ENCODE results near the gene FLII. TPM values are rescaled to one million over a fixed set of nuclear protein-coding genes. Genes with fewer than 3 reads are reported as not detected.

The FLII gene
- total RNA-seq, 1 experiment from 2014 or later, result 264 TPM

GRCh38 chr17:18248811-18249210 is 9.7 kb downstream of the FLII start:
- CTCF ChIA-PET, result interaction anchor here (0.5 to 1.3 kb wide), 3 partner anchors 72 to 119 kb away, joined by 3 to 5 read pairs (median 3); no protein-coding TSS in a partner anchor
- Histone ChIP-seq H3K9ac (ENCODE audit: low read length) (no peak overlapping the region), H4K20me1 (ENCODE audit: insufficient read depth) (peaks cover 6% of the 10 kb centered on the region; the same call in 1 of the 2 replicates), H3K79me2 (ENCODE audit: insufficient read depth, low read length) (no peaks in the 10 kb centered on the region), H3K4me2 (ENCODE audit: low read length) (no peak overlapping the region), H3K27me3 (ENCODE audit: insufficient read depth, low read length) (no peaks in the 10 kb centered on the region), H2AFZ (ENCODE audit: low read depth, low read length, poor library complexity, severe bottlenecking) (no peak overlapping the region), H3K36me3 (ENCODE audit: control insufficient read depth in 1 of 2, insufficient read depth in 2 of 2, low read length in 2 of 2) (peaks cover 20 to 53% of the 10 kb centered on the region in 2 experiments), H3K27ac (ENCODE audit: low read depth, low read length) (peak overlapping the region; percentile 19; the same call in 1 of the 2 replicates), H3K4me3 (replicated peaks in 1 of 2; ENCODE audit: low read depth in 1 of 2, low read length in 2 of 2) (no peak overlapping the region), H3K9me3 (ENCODE audit: control insufficient read depth in 1 of 2, insufficient read depth in 1 of 2, low read depth in 1 of 2, low read length in 2 of 2) (no peaks in the 10 kb centered on the region), H3K9me2 (ENCODE audit: insufficient read depth) (no peaks in the 10 kb centered on the region), H3K4me1 (ENCODE audit: control insufficient read depth in 1 of 2, insufficient read depth in 2 of 2, low read length in 2 of 2) (peaks cover 0 to 12% of the 10 kb centered on the region in 2 experiments; a peak in 2 of 4 replicates)
- RAD21 ChIA-PET (ENCODE audit: low non-redundant PET in 1 of 2, low total read pairs in 2 of 2, uncharacterized antibody in 2 of 2, unreplicated experiment in 2 of 2), result no interaction called here
- ATAC-seq (no peak), DNase-seq (ENCODE audit: low read depth, low spot score) (no peak)
- TF ChIP-seq POLR2AphosphoS5 (IDR thresholded peaks at IDR 0.05; ENCODE audit: low read depth, low read length), result no peak
- no peak for TF ChIP-seq ZNF274 (IDR thresholded peaks at IDR 0.05; ENCODE audit: low read depth, low read length)
- no peak for TF ChIP-seq SP1 (IDR thresholded peaks at IDR 0.05; ENCODE audit: low read depth)
- TF ChIP-seq EGR1 (IDR thresholded peaks at IDR 0.05; ENCODE audit: low read depth), result no peak
- no peak for TF ChIP-seq ATF3 (IDR thresholded peaks at IDR 0.05)
- TF ChIP-seq MAX (IDR thresholded peaks at IDR 0.05), result no peak
- no peak for TF ChIP-seq JUND (IDR thresholded peaks at IDR 0.05)
- no peak for TF ChIP-seq FOSL1 (IDR thresholded peaks at IDR 0.05; ENCODE audit: low read depth)
- TF ChIP-seq ZFX (IDR thresholded peaks at IDR 0.05), result no peak
- no peak for TF ChIP-seq YY1 (IDR thresholded peaks at IDR 0.05; ENCODE audit: extremely low read depth, insufficient replicate concordance, low read depth, low read length)
- TF ChIP-seq TCF7L2 (IDR thresholded peaks at IDR 0.05; ENCODE audit: borderline replicate concordance, extremely low read depth, insufficient read depth, insufficient read length), result no peak
- TF ChIP-seq EZH2 (IDR thresholded peaks at IDR 0.05), result no peak
- no peak for TF ChIP-seq ELF1 (IDR thresholded peaks at IDR 0.05; ENCODE audit: borderline replicate concordance, low read depth)
- TF ChIP-seq CTCF (IDR thresholded peaks at IDR 0.05 in 2 of 3, conservative IDR thresholded peaks at IDR 0.05 in 1 of 3; ENCODE audit: borderline replicate concordance in 1 of 3, insufficient read depth in 1 of 3, low read depth in 2 of 3, low read length in 2 of 3), result no peak
- TF ChIP-seq EZH2phosphoT487 (IDR thresholded peaks at IDR 0.05; ENCODE audit: borderline replicate concordance), result no peak
- intact Hi-C loops (cut with micrococcal nuclease), result loop anchor here (1.0 kb wide), 1 partner anchor 72 kb away; no protein-coding TSS in a partner anchor
- POLR2A ChIA-PET, result no interaction called here
- no TSS peak for BruUV-seq (replicated peaks)

Data from HCT116 (cell line).